NCI-H526 treated with DMSO at 0.1 percent for 48 hours (cell line): ENCODE measurements around the gene CLMP.
"Not testable (repeated sequence)": the region's sequence is repeated elsewhere in the genome, so short reads cannot be mapped to it uniquely, and the experiment has no call there.

Experiments
- DNase-seq: peaks from one replicate; lab custom pipeline; 2025; lab: John Stamatoyannopoulos, UW

CLMP gene

DNA sequence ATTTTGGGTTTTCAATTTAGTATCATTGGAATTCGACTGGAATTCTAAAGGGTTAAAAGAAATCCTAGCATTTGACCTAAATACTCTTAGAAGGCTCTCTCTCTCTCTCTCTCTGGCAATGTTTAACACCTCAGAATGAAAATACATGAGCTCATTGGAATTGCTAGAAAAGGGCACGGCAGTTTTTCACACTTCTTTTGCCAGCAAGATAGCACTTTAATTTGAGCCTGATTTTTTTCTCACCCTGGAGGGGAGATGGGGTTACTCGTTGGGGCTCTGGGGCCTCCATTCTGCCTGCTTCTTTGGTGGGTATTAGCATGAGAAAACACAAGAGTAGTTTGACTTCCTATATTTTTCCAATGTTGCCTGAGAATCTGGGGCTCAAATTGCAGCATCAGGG, 22.8 kb upstream of the CLMP start:
- no peak for DNase-seq

DNA sequence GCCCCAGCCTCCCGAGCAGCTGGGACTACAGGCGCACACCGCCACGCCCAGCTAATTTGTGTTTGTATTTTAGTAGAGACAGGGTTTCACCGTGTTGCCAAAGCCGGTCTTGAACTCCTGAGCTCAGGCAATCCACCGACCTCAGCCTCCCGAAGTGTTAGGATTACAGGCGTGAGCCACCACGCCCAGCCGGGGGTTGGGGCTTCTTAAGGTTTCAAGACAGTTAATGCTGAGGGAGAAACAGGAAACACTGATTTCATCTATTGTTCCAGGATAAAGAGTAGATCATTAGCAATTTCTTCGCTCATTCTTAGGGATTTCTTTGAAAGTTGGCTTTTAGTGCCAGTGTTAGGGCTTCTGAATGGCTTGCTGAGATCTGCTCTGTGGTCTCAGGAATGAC, 21.2 kb upstream of the CLMP start:
- no peak for DNase-seq

DNA sequence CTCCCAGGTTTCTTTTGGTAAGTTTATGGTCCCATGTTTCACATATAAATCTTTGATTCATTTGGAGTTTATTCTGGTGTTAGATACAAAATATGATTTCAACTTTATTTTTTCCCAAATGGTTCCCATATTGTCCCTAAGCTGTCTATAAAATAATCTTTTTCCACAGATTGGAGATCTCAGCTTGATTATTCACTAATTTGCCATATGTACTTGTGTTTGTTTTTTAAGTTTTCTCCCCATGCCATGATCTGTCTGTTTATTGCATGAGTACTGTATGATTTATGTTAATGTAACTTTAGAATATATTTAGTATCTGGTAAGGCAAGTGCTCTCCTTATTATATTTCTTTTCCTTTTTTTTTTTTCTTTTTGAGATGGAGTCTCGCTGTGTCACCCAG, 19.9 kb upstream of the CLMP start:
- DNase-seq, result no peak

DNA sequence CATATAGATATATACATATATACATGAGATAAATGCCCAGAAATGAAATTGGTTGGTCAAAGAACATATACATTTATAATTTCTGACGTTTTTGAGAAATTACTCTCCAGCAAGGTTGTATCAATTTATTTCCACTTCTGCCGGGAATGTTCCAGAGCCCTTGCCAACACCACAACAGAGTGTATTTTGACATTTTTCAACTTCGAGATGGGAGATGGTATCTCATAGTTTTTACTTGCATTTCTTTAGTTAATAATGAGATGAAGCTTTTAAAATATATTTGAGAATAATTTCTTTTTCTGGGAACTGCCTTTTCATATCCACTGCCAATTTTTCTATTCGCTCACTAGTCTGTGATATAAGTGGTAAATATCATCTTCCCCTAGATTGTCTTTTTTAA, 19.3 kb upstream of the CLMP start:
- no peak for DNase-seq

DNA sequence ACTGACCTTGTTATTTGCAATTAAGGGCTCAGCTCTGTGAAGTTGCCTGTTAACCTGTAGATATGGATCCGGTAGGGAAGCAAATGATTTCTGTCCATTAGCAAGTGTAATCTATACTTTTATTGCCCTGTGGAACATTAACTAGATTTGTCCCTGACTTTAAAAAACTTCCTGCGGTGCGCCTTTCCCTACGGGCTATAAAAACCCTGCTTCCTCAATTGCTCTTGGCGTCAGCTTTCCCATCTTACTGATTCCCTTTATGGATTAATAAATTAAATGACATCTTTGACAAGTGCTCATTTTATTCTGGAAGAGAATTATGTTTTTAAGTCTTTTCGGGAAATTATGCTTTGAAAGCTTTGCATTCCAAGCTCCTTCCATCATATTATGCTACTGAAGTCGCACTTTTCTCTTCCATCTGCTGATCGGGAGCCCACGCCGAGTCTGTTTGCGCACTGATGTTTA, 18.3 kb upstream of the CLMP start:
- DNase-seq, result no peak

DNA sequence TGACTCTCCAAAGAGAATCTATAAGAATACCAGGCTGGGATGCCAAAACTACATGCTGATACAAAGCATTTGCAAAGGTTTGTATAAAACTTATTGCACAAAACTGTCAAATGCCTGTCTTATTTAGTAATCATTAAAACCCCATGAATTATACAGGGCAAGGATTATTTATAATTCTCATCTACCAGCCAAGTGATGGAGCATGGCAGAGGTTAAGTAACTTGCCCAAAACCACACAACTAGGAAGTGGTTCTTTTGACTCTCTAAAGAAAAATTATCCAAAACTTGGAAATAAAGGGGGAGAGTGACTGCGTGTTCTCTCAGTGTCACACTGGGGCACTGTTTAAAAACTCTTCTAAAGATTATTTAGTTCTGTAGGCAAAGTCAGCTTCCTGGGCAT, 17.4 kb upstream of the CLMP start:
- no peak for DNase-seq

DNA sequence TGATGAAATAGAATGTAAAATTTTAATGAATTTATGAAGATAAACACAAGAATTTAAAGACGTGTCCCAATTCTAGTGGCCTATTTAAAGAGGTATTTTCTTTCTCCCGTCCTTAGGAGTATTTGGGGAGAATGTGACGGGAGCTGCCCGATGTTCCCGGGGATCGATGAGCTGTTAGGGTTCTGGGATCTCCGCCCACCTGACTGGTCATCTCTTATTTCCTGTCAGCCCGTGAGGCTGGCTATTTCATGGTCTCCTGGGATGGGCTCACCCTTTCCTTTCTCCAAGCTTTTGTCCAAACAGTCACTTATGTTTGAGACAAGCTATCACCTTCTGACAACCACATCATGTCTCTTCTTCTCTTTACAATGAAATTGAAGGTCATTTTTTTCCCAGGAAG, 16.9 kb upstream of the CLMP start:
- no peak for DNase-seq

DNA sequence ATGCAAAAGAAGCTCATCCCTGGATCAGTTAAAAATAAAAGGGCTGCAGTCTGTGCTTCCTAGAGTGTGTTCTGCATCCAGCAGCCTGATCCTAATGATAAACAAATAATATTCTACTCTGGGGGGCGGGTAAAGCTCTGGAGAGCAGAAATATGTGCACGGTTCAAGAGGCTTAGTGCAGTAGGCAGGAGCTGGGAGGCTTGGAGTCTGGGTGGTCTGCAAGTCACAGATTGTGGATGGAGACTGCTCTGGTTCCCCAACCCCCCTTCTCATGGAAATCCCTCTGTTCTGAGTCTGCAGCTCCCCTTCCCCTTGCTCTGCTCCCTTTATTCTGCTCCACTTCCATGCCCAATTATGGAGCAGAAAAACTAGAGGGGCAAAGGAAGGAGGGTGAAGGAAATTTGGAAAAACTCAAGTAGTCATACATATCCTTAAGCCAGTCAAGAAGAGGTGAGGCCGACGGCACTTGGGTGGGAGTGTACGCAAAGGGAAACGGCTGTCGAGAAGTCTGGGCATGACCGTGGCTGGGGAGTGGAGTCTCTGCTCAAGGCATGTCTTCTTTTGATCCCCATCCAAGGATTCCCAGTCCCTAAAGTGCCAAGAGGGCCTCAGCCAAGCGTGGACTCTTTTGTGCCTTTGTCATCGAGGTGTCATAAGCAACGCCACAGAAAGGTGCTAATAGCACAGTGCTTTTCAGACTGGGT, 16.3 kb upstream of the CLMP start:
- DNase-seq, result peak; percentile 79

DNA sequence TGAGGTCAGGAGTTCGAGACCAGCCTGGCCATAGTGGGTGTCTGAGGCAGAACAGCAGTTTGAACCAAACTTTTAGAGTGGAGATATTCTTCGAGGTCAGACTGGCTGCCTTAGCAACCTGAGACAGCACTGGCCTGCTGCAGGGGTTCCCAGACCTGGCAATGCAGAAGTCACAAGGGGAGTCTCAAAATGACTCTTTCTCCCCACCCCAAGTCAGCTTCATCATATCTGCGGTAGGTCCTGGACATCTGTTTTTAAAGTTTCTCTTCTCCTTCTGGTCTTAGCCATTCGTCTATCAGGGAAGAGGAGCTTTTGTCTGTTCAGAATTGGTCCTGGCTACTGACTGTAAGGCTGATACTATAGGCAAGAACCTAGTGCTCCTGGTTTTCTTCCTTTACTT, 14.5 kb upstream of the CLMP start:
- DNase-seq, result no peak

DNA sequence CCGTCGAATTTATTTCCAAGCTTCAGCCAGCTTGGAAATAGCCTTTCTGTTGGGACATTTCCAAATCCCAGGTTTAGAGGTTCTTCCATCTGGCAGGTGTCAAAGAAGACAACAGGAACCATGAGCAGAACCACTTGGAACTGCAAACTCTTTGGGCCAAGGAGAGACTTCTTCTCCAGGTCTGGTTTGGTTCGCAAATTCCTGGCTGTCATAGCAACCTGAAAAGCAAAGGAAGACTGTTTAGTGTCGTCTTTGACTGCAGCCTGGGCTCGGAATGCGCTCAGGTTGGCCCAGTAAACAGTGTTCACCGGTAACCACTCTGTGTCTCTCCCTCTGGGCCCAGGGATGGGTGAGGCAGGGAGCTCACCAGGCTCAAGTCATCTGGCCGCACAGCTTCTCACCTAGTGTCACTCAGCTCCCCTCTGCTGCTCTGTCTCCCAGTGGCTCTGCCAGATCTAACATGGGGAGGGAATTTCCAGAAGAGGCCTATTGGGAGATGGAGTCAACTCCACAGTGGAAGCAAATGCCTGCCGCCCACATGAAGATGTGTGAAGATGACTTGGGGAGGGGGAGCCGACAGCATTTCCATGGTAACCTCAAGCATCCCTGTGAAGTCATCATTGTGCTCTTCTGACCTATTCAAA, 11.9 kb upstream of the CLMP start:
- DNase-seq, result no peak

DNA sequence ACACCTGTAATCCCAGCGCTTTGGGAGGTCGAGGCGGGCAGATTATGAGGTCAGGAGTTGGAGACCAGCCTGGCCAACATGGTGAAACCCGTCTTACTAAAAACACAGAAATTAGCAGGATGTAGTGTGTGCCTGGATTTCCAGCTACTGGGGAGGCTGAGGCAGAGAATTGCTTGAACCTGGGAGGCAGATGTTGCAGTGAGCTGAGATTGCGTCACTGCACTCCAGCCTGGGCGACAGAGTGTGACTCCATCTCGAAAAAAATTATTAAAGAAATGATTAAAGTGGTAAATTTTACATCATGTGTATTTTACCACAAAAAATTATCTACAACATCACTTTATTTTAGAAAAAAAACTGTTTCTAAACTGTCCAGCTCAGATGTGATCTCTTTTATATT, 11.0 kb upstream of the CLMP start:
- DNase-seq, result not testable (repeated sequence)

DNA sequence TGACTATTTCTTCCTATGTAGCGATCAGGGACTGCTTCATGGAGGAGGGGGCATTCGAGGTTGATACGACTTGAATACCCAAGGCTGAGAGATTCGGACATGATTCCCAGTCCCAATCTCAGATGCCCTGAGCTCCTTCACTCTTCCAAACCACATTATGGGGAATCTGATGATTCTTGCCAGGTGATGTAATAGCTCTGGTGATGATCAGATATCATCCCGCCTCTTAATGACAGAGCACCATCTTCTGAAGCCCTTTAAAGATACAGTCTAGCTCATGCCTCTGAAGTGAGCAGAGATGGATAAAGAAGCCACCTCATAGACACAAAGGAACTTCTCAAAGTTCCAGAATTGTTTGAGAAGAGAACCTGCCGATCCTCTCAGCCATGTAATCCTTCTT, 8.9 kb upstream of the CLMP start:
- DNase-seq, result no peak

DNA sequence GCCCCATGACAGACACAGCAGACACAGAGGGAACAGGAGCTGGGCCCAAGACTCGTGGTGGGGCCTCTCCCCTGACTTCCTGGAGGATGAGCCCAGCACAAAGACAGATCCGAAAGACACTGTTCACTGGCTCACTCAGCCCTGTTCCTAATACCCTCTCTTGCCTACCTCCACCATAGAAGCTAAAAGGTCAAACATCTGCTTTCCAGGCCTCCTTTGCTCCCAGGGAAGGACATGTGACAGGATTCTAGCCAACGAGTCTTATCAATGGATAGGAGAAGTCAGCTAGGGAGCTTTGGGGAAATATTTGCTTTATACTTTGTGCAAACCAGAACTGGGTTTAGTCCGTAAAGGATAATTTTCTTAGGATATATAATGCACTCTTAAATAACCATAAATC, 8.4 kb upstream of the CLMP start:
- DNase-seq, result no peak

DNA sequence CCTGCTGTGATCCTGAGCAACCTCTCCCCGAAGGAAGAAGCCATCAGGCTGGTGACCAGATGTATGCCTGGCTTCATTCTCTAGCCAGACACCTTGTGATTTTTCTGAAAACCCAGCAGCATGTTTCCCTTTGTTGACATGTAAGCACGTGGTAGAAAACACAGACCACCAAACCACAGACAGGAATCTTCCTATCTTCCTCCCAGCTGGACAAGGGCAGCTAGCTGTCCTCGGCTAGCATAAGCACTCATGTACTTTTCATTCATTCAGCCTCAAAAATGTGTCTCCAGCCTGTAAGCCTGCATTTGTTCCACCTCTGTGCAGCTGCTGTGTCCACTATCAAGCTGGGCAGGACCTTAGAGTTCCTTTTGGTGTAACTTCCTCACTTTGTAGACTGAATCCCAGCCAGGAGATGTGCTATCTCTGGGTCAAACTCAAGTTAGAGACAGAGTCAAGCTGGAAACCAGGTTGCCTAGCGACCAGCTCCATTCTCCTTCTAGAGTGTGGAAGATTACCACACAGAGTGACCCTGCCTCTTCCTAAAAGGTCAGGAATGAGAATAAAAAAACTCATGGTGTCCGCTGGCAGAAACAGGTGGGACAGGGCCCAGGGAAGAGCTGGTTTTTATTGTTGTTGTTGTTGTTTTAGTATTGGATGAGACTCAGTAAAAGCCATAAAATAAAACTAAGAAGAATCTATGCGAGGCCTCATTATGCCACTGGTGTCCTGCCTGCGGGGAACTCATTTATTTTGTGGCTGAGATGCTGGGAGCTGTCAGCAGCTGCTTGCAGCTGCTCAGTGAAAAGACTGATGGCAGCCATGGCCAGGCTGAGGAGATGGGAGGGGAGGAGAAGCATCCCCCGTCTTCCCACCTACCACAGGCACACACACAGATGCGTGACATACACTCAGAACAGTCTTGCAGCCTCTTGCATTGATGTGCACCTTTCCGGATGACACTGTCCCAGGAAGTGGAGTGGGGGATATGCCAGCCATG, 7.4 kb upstream of the CLMP start:
- no peak for DNase-seq

DNA sequence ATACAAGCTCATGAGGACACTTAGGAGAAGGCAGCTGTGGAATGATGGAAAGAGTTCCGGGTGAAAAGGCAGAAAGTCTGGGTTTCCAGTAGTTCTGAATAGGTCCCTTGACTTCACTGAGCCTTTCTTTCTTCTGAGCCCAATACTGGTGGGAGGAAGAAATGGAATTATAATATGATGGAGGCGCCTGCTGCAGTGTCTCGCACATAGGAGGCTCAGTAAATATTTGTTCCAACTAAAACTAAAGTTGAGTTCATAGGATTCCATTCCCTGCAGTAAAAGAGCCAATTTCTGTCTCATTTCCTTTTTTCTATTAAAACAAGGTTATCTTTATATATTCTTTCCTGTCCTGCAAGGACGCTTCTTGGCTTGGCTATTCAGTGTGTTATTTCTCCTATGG, 5.2 kb upstream of the CLMP start:
- DNase-seq, result no peak

DNA sequence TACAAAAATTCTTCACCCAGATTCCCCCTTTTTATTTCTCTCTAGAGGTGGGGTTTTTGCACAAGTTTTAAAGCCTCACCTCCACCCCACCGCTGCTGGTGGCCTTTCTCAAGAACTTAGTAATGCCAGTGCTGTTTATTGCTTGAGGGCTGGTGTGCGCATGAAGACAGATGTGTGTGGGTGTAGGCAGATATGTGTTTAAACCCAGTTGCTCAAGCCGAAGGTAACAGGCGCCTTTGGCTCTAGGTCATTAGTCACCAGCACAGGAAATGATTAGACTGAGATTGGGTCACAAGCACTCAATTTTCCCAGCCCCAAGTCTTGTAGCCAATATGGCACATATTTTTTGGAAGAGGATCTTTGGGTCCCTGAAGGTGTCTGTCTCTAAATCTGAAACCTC, 2.7 kb upstream of the CLMP start:
- no peak for DNase-seq

DNA sequence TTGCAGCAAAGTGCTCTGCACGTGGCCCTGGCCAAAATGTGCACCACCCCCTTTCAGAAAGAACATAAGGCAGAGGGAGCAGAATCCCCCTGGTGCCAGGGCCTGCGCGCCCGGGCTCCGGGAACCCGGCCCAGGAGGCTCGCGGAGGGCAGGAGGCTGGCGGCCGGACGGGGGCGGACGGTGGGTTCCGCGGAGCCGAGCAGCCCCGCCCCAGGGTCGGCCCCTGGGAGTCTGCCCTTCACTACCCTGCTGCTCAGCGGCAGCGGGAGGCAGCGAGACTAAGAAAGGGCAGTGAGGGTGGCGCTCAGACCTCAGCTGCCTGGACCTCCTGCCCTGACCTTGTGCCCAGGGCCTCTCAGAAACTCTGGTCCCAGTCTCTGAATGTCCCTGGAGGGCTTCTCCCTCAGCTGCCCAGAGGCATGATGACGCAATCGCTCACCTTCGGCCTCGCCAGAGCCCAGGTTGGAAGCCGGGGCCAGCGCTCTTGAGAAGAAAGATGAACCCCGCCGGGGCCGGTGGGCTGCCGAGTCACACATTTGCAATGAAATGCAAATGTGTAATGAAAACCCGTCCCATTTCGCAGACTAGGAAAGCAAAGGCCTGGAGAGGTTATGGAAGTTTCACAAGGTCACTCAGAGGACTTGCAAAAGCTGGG, 1.1 kb upstream of the CLMP start:
- DNase-seq, result no peak

DNA sequence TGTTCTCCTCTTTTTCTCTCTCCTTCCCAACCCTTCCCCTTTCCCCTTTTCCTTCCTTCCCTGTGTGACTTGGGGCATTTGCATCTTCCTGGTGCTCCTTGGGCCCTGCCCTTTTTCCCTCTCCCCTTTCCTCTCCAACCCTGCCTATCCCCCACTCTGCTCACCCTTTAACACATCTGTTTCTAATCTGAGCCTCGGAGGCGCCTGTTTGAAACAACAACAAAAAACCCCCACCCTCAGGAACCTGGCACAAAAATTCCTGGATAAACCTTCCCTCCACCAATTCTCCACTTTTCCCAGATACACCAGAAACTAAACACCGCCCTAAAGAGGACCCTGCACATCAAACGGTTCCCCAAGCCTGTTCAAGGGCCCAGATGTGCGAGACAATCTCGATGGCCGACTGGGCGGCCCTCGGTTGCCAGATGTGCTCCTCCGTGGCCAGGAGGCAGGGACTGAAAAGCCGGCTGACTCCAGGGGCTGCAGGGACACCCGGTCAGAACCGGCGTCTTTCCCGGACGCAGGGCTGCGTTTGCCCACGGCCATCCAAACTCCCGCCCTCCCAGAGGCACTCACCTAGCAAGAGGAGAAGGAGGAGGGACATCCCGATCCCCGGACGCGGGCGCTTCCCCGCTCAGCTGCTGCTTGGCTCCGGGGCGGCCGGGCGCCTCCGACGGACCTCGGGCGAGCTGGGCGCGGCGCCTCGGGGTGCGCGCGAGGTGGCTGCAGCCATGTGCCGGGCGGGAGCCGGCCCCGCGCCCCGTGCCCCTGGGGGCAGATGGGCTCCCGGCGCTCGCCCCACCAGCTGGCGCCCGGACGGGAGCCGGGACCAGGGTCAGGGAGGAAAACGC, 486 bp downstream of the CLMP start:
- peak; percentile 45 for DNase-seq

DNA sequence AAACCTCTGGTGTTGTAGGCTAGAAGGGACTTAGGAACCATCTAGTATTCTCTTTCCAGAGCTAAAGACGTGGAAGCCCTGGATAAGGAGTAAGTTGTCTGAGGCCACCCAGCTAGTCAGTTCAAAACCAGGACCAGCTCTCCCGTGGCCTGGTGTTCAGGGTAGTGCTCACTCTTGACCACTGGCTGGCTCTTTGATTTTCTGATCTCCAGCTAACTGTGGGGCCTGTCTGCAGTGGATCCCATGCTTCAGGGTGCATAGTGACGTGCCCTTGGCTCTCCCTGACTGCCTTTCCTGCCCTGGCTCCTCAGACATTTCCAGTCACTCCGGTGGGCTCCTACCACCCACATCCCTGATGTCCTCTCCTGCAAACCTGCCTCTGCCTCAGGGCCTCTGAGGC, 1.3 kb downstream of the CLMP start:
- no peak for DNase-seq

DNA sequence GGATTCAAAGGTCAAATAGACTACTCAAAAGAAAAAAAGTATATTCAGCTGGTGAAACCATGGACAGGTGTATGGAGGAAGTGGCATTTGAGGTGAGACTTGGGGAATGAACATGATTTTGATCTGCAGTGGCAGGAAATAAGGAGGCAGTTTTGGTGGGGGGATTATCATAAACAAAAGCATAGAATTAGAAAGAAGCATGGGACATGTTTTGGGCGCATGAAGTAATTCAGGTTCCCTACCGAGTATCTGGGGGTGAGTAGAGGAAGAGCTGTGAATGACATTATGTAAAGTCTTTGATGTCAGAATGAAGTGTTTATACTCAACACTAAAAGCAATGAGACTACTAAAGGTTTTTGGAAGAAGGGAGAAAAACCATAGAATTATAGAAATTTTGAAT, 3.1 kb downstream of the CLMP start:
- no peak for DNase-seq

DNA sequence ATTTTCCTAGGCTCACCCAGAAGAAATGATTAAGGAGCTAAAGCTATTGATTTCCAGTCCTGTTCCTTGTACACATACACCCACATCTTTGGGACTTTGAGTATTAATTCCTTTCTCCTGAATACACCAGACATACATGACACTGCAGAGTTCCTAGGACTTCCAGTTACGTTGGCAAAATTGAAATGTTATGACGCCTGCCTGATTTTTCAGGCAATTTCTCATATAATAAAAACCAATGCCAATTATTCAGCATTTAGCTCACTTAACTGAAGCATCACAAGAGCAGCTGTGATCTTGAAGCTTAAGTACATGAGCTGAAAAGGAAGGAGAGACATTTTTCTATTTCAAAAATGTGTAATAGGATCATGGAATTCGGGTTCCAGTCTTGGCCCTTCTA, 4.5 kb downstream of the CLMP start:
- no peak for DNase-seq
